ENCODE measurements around the gene CDKAL1.

The CDKAL1 gene

GRCh38 chr6:21103626-21104224, 569.5 kb downstream of the CDKAL1 start:
- no peak for DNase-seq (ENCODE audit: low read depth in 2 of 2)

GRCh38 chr6:21104288-21104687, 570.0 kb downstream of the CDKAL1 start:
- no peak for DNase-seq (ENCODE audit: low read depth in 2 of 2)

GRCh38 chr6:21107796-21108195, 573.5 kb downstream of the CDKAL1 start:
- no peak for DNase-seq (ENCODE audit: low read depth in 2 of 2)

- no peak for DNase-seq (ENCODE audit: low read depth in 2 of 2)
Measured at GRCh38 chr6:21109391-21110178, 575.3 kb downstream of the CDKAL1 start.

GRCh38 chr6:21110684-21111083, 576.4 kb downstream of the CDKAL1 start:
- DNase-seq (ENCODE audit: low read depth in 2 of 2) = no peak

GRCh38 chr6:21111093-21111725, 577.0 kb downstream of the CDKAL1 start:
- DNase-seq (ENCODE audit: low read depth in 2 of 2) = no peak

- DNase-seq (ENCODE audit: low read depth in 2 of 2) = no peak
Measured at GRCh38 chr6:21115111-21115510, 580.9 kb downstream of the CDKAL1 start.

GRCh38 chr6:21116736-21117135, 582.5 kb downstream of the CDKAL1 start:
- DNase-seq (ENCODE audit: low read depth in 2 of 2) = no peak

GRCh38 chr6:21118216-21118780, 584.0 kb downstream of the CDKAL1 start:
- no peak for DNase-seq (ENCODE audit: low read depth in 2 of 2)

- DNase-seq (ENCODE audit: low read depth in 2 of 2) = no peak
Measured at GRCh38 chr6:21121636-21122136, 587.4 kb downstream of the CDKAL1 start.

GRCh38 chr6:21123507-21124436, 589.5 kb downstream of the CDKAL1 start:
- no peak for DNase-seq (ENCODE audit: low read depth in 2 of 2)

- DNase-seq (ENCODE audit: low read depth in 2 of 2) = no peak
Measured at GRCh38 chr6:21128601-21129000, 594.3 kb downstream of the CDKAL1 start.

GRCh38 chr6:21131406-21131805, 597.1 kb downstream of the CDKAL1 start:
- DNase-seq (ENCODE audit: low read depth in 2 of 2) = no peak

- DNase-seq (ENCODE audit: low read depth in 2 of 2) = no peak
Measured at GRCh38 chr6:21132446-21132845, 598.2 kb downstream of the CDKAL1 start.

- DNase-seq (ENCODE audit: low read depth in 2 of 2) = no peak
Measured at GRCh38 chr6:21132856-21133838, 598.9 kb downstream of the CDKAL1 start.

- no peak for DNase-seq (ENCODE audit: low read depth in 2 of 2)
Measured at GRCh38 chr6:21133901-21134300, 599.6 kb downstream of the CDKAL1 start.

- no peak for DNase-seq (ENCODE audit: low read depth in 2 of 2)
Measured at GRCh38 chr6:21134356-21134755, 600.1 kb downstream of the CDKAL1 start.

GRCh38 chr6:21135484-21136013, 601.3 kb downstream of the CDKAL1 start:
- DNase-seq (ENCODE audit: low read depth in 2 of 2) = no peak

- no peak for DNase-seq (ENCODE audit: low read depth in 2 of 2)
Measured at GRCh38 chr6:21137700-21138335, 603.6 kb downstream of the CDKAL1 start.
